Common myeloid progenitor, CD34-positive (primary cell): ENCODE results near the gene PROX1.

Source experiments
- CTCF ChIA-PET: fragments of 350-600 bp; sonication (Branson Sonifier 250); formaldehyde crosslinking; loops from one replicate; lab custom pipeline; 2021; ENCODE audit warnings: antibody characterized with exemption; lab: Charles Lee
- POLR2A ChIA-PET: fragments of 350-600 bp; sonication (Branson Sonifier 250); formaldehyde crosslinking; loops from one replicate; lab custom pipeline; 2021; ENCODE audit warnings: antibody characterized with exemption; lab: Charles Lee
- DNase-seq, 3 donors: peaks; one replicate each; pipeline versions ENCODE4 v3.0.0 to v3.0.0-alpha.2; 2013
- H3K27ac ChIP-seq, 2 experiments: 1 replicate in 1 of 2; 2 replicates in 1 of 2; pipeline ENCODE4 v1.7.0; 2013; ENCODE audit warnings: inconsistent platforms in 2 of 2, low read length in 2 of 2, mild to moderate bottlenecking in 2 of 2, low read depth in 1 of 2, moderate library complexity in 1 of 2; ENCODE audit not compliant: severe bottlenecking in 2 of 2, insufficient read depth in 1 of 2, poor library complexity in 1 of 2
- H3K27me3 ChIP-seq, 5 experiments: replicated peaks in 2 of 5; 1 replicate in 3 of 5; 2 replicates in 2 of 5; pipeline versions ENCODE4 v1.6.1 to v1.7.0; 2013; ENCODE audit warnings: low read length in 4 of 5, mild to moderate bottlenecking in 2 of 5, moderate library complexity in 2 of 5, inconsistent platforms in 1 of 5; ENCODE audit not compliant: insufficient read depth in 5 of 5, control insufficient read depth in 4 of 5
- H3K36me3 ChIP-seq, 4 experiments: 1 replicate in 2 of 4; 2 replicates in 2 of 4; pipeline versions ENCODE4 v1.6.1 to v1.7.0; 2013; ENCODE audit warnings: low read length in 3 of 4, control low read depth in 1 of 4, mild to moderate bottlenecking in 1 of 4; ENCODE audit not compliant: control insufficient read depth in 4 of 4, insufficient read depth in 4 of 4
- H3K4me1 ChIP-seq, 4 experiments: 1 replicate in 3 of 4; 2 replicates in 1 of 4; pipeline versions ENCODE4 v1.6.1 to v1.7.1; 2013; ENCODE audit warnings: low read length in 3 of 4, mild to moderate bottlenecking in 3 of 4, control low read depth in 1 of 4, inconsistent platforms in 1 of 4, moderate library complexity in 1 of 4; ENCODE audit not compliant: control insufficient read depth in 4 of 4, insufficient read depth in 4 of 4; ENCODE audit errors: control extremely low read depth in 1 of 4
- H3K4me3 ChIP-seq, 7 experiments: 1 replicate in 4 of 7; 2 replicates in 3 of 7; pipeline versions ENCODE4 v1.5.1 to v1.7.0; 2013; ENCODE audit warnings: mild to moderate bottlenecking in 7 of 7, low read length in 6 of 7, moderate library complexity in 6 of 7, inconsistent platforms in 2 of 7, low read depth in 2 of 7, control low read depth in 1 of 7; ENCODE audit not compliant: insufficient read depth in 4 of 7, control insufficient read depth in 1 of 7; ENCODE audit errors: extremely low read depth in 1 of 7
- H3K9me3 ChIP-seq, 5 experiments: 1 replicate in 4 of 5; 2 replicates in 1 of 5; pipeline versions ENCODE4 v1.6.1 to v1.7.1; 2013; ENCODE audit warnings: low read length in 4 of 5, mild to moderate bottlenecking in 2 of 5, inconsistent platforms in 1 of 5, low read depth in 1 of 5, moderate library complexity in 1 of 5; ENCODE audit not compliant: control insufficient read depth in 4 of 5, insufficient read depth in 2 of 5; ENCODE audit errors: control extremely low read depth in 1 of 5
- WGBS: methylation state at CpG from one replicate; pipeline ENCODE4 v1.1.5; 2013; ENCODE audit not compliant: insufficient coverage; 5-methylcytosine and 5-hydroxymethylcytosine counted together

The PROX1 gene

GRCh38 chr1:214029796-214030195, 42.0 kb downstream of the PROX1 start:
- 51% methylated on average over 5 of the region's 6 CpGs for WGBS
- peaks cover 0 to 1% (median 0%) of the 10 kb centered on the region in 5 experiments for H3K9me3 ChIP-seq
- no peak overlapping the region for H3K4me3 ChIP-seq
- peaks cover 0 to 15% (median 4%) of the 10 kb centered on the region in 5 experiments for H3K27me3 ChIP-seq
- no peaks in the 10 kb centered on the region for H3K4me1 ChIP-seq
- no peak overlapping the region for H3K27ac ChIP-seq
- ChIA-PET CTCF (interaction anchor here (1.2 kb wide), 1 partner anchor 8 kb away, joined by 3 read pairs; no protein-coding TSS in a partner anchor), POLR2A (no interaction called here)
- DNase-seq, result no peak
- no peaks in the 10 kb centered on the region for H3K36me3 ChIP-seq

GRCh38 chr1:214031267-214031650, 43.5 kb downstream of the PROX1 start:
- Histone ChIP-seq H3K9me3 (peaks cover 0 to 3% (median 0%) of the 10 kb centered on the region in 5 experiments), H3K27me3 (peaks cover 0 to 15% (median 7%) of the 10 kb centered on the region in 5 experiments), H3K4me1 (no peaks in the 10 kb centered on the region), H3K27ac (no peak overlapping the region), H3K4me3 (no peak overlapping the region), H3K36me3 (no peaks in the 10 kb centered on the region)
- no peak for DNase-seq
- WGBS, result 48% methylated on average over 5 of the region's 5 CpGs
- ChIA-PET POLR2A (no interaction called here), CTCF (no interaction called here)

GRCh38 chr1:214037468-214037867, 49.7 kb downstream of the PROX1 start:
- H3K4me3 ChIP-seq, result no peak overlapping the region
- 93% methylated on average over 3 of the region's 8 CpGs for WGBS
- H3K27ac ChIP-seq, result no peak overlapping the region
- H3K27me3 ChIP-seq, result peaks cover 0 to 6% (median 5%) of the 10 kb centered on the region in 5 experiments
- ChIA-PET POLR2A (no interaction called here), CTCF (no interaction called here)
- no peaks in the 10 kb centered on the region for H3K36me3 ChIP-seq
- H3K9me3 ChIP-seq, result peaks cover 0 to 3% (median 0%) of the 10 kb centered on the region in 5 experiments
- no peak for DNase-seq
- no peaks in the 10 kb centered on the region for H3K4me1 ChIP-seq

GRCh38 chr1:214039394-214040018, 51.7 kb downstream of the PROX1 start:
- H3K4me1 ChIP-seq, result no peaks in the 10 kb centered on the region
- CTCF ChIA-PET, result no interaction called here
- peaks cover 0 to 2% (median 0%) of the 10 kb centered on the region in 5 experiments for H3K9me3 ChIP-seq
- no peak overlapping the region for H3K27ac ChIP-seq
- DNase-seq, result no peak
- peaks cover 0 to 8% (median 5%) of the 10 kb centered on the region in 5 experiments for H3K27me3 ChIP-seq
- POLR2A ChIA-PET, result no interaction called here
- H3K36me3 ChIP-seq, result no peaks in the 10 kb centered on the region
- no peak overlapping the region for H3K4me3 ChIP-seq
- no CpG with 5 or more reads among the region's 4 CpGs for WGBS

- WGBS, result no CpG with 5 or more reads among the region's 3 CpGs
- H3K27ac ChIP-seq, result no peak overlapping the region
- peaks cover 0 to 8% (median 3%) of the 10 kb centered on the region in 5 experiments for H3K27me3 ChIP-seq
- ChIA-PET CTCF (no interaction called here), POLR2A (no interaction called here)
- H3K4me3 ChIP-seq, result no peak overlapping the region
- no peak for DNase-seq
- H3K36me3 ChIP-seq, result no peaks in the 10 kb centered on the region
- H3K4me1 ChIP-seq, result no peaks in the 10 kb centered on the region
- H3K9me3 ChIP-seq, result no peaks in the 10 kb centered on the region
Measured at GRCh38 chr1:214043167-214043566, 55.4 kb downstream of the PROX1 start.

GRCh38 chr1:214044438-214045214, 56.9 kb downstream of the PROX1 start:
- H3K4me1 ChIP-seq, result no peaks in the 10 kb centered on the region
- no peak overlapping the region for H3K4me3 ChIP-seq
- H3K36me3 ChIP-seq, result no peaks in the 10 kb centered on the region
- DNase-seq, result no peak
- H3K27me3 ChIP-seq, result peaks cover 0 to 5% (median 3%) of the 10 kb centered on the region in 5 experiments
- peaks cover 0 to 3% (median 0%) of the 10 kb centered on the region in 5 experiments for H3K9me3 ChIP-seq
- POLR2A ChIA-PET, result no interaction called here
- no peak overlapping the region for H3K27ac ChIP-seq
- WGBS, result 88% methylated on average over 4 of the region's 4 CpGs
- CTCF ChIA-PET, result no interaction called here
